ENCODE data around the gene FCMR.
"Not testable (repeated sequence)": the region's sequence is repeated elsewhere in the genome, so short reads cannot be mapped to it uniquely, and the experiment has no call there.

FCMR gene

DNA sequence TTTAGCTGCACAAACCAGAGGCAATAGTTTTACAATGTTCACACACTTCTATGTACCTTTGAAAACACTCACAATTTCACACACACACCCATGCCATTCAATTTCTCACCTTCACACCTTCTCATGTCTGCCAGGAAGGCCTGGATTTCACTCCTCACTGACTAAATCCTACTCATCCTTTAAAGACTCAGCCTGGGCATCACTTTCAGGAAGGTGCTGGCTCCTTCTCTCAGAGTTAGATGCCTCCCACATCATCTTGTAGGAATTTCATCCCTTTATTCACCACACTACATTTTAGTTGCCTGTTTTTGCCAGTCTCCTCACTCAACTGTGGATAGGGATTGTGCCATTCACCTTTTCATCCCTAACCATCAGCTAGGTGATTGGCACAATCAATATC, 54.0 kb downstream of the FCMR start:
- DNase-seq, result no peak

DNA sequence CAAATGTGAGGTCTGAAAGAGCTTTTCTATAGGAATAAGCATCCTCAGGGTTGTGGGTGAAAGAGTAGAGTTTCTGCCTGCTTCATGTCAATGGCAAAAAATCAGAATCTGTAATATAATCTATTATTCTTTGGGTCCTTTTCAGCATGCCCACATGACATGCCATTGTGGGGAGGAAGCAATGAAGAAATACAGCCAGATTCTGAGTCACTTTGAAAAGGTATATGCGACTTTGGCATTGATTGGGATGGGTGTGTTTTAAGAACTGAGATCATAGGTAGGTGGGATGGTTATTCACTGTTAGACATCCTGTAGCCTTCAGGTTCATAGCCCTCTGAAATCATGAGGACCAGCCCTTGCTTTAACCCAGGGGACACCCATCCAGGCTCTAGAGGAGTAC, 54.5 kb downstream of the FCMR start:
- no peak for DNase-seq

DNA sequence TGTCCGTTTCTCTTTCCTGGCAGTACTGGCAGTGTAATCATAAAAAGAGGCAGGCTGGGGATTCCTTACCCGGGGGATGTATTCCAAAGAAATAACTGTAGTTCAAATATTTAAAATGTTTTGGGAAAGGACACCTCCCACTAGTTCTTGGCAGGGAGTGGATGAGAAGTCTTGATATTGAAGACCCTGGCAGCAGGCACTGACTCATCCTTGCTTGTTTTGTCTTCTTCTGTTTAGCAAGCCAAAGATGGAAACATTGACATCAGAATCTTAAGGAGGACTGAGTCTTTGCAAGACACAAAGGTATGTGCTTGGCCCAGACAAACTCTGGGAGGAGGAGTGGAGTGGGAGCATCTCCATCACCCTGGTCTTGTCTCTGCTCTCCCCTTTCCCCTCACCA, 55.7 kb downstream of the FCMR start:
- no peak for DNase-seq

DNA sequence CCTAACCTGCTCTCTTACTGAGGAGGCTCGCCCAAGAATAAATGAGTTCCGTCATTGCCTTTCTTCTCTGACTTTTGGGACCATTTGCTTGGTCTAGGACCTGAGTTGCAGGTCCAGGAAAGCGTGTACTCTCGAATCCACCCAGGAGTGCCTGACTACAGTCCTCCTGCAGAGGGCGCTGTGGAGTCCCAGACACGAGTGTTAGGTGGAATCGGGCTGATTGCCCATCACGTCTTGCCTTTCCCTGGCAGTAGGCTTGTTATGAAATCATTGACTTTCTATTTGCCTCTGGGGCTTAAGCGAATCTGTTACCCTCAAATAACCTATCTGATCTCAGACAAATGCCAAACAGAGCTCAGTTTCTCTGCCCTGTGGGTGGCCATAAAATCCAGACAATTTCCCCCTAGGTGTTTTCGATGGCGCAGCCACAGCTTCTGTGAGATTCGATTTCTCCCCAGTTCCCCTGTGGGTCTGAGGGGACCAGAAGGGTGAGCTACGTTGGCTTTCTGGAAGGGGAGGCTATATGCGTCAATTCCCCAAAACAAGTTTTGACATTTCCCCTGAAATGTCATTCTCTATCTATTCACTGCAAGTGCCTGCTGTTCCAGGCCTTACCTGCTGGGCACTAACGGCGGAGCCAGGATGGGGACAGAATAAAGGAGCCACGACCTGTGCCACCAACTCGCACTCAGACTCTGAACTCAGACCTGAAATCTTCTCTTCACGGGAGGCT, 56.6 kb downstream of the FCMR start, which contains the start of gene IL20:
IL20 (plus strand) TSS at position 685 of the 733 bp plus-strand sequence. CDS start 230 bp downstream, outside the sequence.
- DNase-seq, result peak; percentile 36

DNA sequence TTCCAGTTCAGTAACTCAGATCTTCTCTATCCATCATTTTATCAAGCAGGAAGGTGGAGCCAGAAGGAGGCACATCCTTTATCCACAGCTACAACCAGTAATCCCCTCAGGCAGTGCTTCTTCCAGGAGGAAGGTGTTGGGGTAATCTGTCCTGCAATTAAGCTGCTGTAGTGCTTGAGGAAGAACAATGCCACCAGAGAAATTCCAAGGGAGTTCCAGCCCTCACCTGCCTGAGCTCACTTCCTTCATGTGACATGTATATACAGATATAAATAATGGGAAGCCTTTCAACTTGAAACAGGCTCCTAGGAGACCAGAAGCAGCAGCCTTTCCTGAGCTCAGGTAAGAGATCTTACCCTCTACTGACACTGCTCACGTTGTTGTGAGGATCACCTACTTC, 58.5 kb downstream of the FCMR start:
- DNase-seq, result no peak

DNA sequence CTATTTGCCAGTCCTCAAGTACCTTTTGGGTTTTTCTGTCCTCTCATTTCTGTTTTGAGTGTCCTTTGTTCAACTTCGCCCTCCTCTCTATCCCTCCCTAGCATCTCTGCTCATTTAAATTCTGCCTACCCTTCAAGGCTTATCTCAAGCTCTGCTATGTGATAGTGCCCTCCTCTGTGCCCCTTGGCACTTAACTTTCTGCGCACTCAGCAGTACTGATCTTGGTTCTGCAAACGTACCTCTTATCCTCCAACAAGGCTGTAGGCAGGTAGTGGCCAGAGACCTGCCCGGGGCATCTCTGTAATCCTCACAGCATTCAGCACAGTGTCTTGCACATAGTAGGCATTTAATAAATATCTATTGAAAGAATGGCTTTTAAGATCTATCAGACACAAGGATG, 61.6 kb downstream of the FCMR start:
- DNase-seq, result no peak

DNA sequence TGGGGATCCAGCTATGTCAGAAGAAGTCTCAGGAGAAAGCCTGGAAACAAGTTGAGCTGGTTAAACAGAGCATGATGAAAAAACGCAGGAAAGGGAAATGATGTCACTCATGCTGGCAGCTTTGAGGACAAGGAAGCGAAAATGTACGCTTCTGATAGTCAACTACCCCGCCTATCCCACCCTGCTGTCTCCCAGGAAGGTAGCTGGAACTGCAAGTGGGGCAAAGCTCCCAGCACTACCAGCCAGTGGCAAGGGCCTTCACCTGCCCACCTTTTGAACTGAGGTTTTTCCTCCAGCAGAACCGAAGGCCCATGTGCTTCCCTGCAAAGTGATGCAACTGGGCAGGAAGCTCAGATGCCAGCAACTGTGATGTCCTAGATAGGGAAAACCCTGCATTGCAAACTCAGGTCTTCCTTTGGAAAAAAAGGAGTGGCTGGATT, 62.6 kb downstream of the FCMR start:
- no peak for DNase-seq

DNA sequence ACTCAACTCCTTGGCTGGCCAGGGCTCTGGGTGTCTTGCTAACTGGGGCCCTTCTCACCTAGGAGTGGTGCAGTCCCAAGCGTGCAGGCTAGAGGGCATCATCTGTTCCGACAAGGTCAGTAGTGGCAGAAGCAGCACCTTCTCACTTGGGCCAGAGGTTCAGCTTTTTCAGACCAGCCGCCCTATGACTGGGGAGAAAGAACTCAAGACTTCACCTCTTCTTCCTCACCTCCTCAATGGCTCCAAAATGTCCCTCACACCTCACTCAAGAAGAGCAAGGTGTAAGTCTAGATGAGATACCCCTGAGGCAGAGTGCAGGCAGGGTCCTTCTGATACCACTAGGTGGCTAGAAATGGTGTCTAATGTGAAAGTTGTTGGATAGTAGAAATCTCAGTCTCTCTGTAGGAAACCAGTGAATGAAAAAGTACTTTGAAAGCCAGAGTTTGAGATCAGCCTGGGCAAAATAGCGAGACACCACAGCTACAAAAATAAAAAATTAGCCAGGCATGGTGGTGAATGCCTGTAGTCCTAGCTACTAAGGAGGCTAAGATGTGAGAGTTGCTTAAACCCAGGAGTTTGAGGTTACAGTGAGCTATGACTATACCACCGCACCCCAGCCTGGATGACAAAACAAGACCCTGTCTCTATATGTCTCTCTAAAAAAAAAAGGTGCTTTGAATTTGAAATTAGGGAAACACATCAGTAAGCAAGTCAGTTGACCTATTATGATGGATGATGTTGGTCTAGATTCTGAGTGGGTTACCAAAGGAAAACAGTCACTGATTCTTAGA, 64.9 kb downstream of the FCMR start:
- no peak for DNase-seq

DNA sequence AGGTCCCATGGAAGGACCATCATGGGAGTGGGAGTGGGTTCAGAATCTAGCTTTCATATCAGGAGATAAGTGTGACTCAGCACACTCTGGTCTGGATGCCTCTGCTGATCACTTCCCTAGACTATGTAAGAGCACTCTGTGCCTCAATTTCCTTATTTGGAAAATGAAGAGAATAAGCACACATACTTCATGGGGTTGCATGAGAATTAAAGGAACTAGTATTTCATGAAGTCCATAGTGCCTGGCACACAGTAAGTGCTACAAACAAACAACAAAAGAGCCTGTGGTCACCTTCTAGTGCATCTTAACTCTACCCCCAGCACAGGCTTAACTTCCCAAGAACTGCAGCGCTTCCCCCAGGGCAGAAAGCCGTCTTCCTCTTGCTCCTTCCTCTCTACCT, 65.9 kb downstream of the FCMR start:
- no peak for DNase-seq

DNA sequence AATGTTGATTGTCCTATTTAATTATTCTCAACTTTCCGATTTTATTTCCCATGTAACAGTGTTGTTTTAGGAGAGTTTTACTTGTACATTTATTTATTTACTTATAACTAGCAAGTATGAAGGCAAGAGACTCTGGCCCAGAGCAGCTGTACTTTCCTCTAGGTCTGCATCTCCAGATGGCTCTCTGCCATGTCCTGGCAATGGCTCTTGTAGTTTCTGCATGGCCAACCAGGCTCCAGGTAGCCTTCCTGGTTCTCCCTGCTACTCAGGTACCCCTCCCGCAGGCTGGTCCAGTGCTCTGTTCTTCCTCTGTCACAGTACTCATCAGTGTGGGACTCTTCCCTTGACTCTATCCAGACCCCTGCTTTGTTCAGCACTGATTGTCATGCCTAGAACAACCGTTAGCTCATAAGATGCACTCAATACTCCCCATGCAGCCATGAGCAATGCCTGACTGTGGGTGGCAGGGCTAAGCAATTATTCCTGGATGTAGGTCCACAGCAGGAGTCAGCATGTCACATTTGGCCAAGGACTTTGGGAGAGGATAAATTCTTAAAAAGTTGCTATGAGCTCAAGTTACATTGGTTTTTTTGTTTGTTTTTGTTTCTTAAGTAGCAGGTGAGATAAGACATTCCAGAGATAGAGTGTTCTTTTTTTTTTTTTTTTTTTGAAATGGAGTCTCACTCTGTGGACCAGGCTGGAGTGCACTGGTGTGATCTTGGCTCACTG, 67.2 kb downstream of the FCMR start:
- no peak for DNase-seq

DNA sequence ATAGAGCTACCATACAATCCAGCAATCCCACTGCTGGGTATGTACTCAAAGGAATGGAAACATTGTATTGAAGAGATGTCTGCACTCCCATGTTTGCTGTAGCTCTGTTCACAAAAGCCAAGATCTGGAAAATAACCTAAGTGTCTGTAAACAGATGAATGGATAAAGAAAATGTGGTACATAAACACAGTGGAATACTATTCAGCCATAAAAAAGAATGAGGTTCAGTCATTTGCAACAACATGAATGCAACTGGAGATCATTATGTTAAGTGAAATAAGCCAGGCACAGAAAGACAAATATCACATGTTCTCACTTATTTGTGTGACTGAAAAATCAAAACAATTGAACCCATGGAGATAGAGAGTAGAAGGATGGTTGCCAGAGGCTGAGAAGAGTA, 68.0 kb downstream of the FCMR start:
- not testable (repeated sequence) for DNase-seq

Measured in right hindlimb (tissue), 1 donor.